IPS-18c (cell line): Measurements from ENCODE around the gene PBX3.
"Not testable (repeated sequence)": the region's sequence is repeated elsewhere in the genome, so short reads cannot be mapped to it uniquely, and the experiment has no call there.

Source experiments
- H3K4me3 ChIP-seq: 2 replicates; pipeline ENCODE4 v1.7.0; 2013; ENCODE audit warnings: low read depth, mild to moderate bottlenecking, low read length, moderate library complexity; ENCODE audit not compliant: insufficient read depth
- H3K9me3 ChIP-seq: one replicate; pipeline ENCODE4 v1.6.1; 2013; ENCODE audit warnings: mild to moderate bottlenecking, low read length, moderate library complexity; ENCODE audit not compliant: control insufficient read depth, insufficient read depth

The PBX3 gene

GRCh38 chr9:125795970-125796596 lies 48.9 kb downstream of the PBX3 start:
- H3K4me3 ChIP-seq: no peak overlapping the region
- H3K9me3 ChIP-seq: no peaks in the 10 kb centered on the region

- H3K9me3 ChIP-seq: no peaks in the 10 kb centered on the region
- H3K4me3 ChIP-seq: no peak overlapping the region
These were observed 50.8 kb downstream of the PBX3 start for GRCh38 chr9:125797930-125798329.

GRCh38 chr9:125803526-125803925 lies 56.4 kb downstream of the PBX3 start:
- no peak overlapping the region for H3K4me3 ChIP-seq
- no peaks in the 10 kb centered on the region for H3K9me3 ChIP-seq

- Histone ChIP-seq H3K4me3 (no peak overlapping the region), H3K9me3 (no peaks in the 10 kb centered on the region)
These were observed 57.9 kb downstream of the PBX3 start for GRCh38 chr9:125805057-125805456.

- Histone ChIP-seq H3K9me3 (no peaks in the 10 kb centered on the region), H3K4me3 (no peak overlapping the region)
These were observed 58.4 kb downstream of the PBX3 start for GRCh38 chr9:125805586-125805985.

GRCh38 chr9:125807079-125807478 lies 59.9 kb downstream of the PBX3 start:
- no peaks in the 10 kb centered on the region for H3K9me3 ChIP-seq
- H3K4me3 ChIP-seq: no peak overlapping the region

GRCh38 chr9:125810161-125810560 lies 63.0 kb downstream of the PBX3 start:
- Histone ChIP-seq H3K4me3 (no peak overlapping the region), H3K9me3 (no peaks in the 10 kb centered on the region)

GRCh38 chr9:125811002-125811401 lies 63.8 kb downstream of the PBX3 start:
- no peak overlapping the region for H3K4me3 ChIP-seq
- no peaks in the 10 kb centered on the region for H3K9me3 ChIP-seq

GRCh38 chr9:125812403-125812802 lies 65.2 kb downstream of the PBX3 start:
- no peak overlapping the region for H3K4me3 ChIP-seq

GRCh38 chr9:125815568-125815967 lies 68.4 kb downstream of the PBX3 start:
- Histone ChIP-seq H3K9me3 (no peaks in the 10 kb centered on the region), H3K4me3 (no peak overlapping the region)

More at GRCh38 chr9:125812403-125812802, 65.2 kb downstream of the PBX3 start:
- no peaks in the 10 kb centered on the region for H3K9me3 ChIP-seq

- Histone ChIP-seq H3K4me3 (no peak overlapping the region), H3K9me3 (no peaks in the 10 kb centered on the region)
These were observed 69.1 kb downstream of the PBX3 start for GRCh38 chr9:125816321-125816720.

- Histone ChIP-seq H3K4me3 (no peak overlapping the region), H3K9me3 (no peaks in the 10 kb centered on the region)
These were observed 73.1 kb downstream of the PBX3 start for GRCh38 chr9:125820100-125820804.

GRCh38 chr9:125821078-125821477 lies 73.9 kb downstream of the PBX3 start:
- H3K4me3 ChIP-seq: no peak overlapping the region

GRCh38 chr9:125822160-125822559 lies 75.0 kb downstream of the PBX3 start:
- no peak overlapping the region for H3K4me3 ChIP-seq
- H3K9me3 ChIP-seq: no peaks in the 10 kb centered on the region

More at GRCh38 chr9:125821078-125821477, 73.9 kb downstream of the PBX3 start:
- H3K9me3 ChIP-seq: no peaks in the 10 kb centered on the region

- no peak overlapping the region for H3K4me3 ChIP-seq
These were observed 75.7 kb downstream of the PBX3 start for GRCh38 chr9:125822902-125823301.

GRCh38 chr9:125823874-125824406 lies 76.8 kb downstream of the PBX3 start:
- not testable (repeated sequence) for H3K4me3 ChIP-seq, H3K9me3 ChIP-seq

More at GRCh38 chr9:125822902-125823301, 75.7 kb downstream of the PBX3 start:
- H3K9me3 ChIP-seq: no peaks in the 10 kb centered on the region

- Histone ChIP-seq H3K9me3 (no peaks in the 10 kb centered on the region), H3K4me3 (no peak overlapping the region)
These were observed 78.6 kb downstream of the PBX3 start for GRCh38 chr9:125825762-125826161.

- Histone ChIP-seq H3K4me3 (no peak overlapping the region), H3K9me3 (no peaks in the 10 kb centered on the region)
These were observed 79.7 kb downstream of the PBX3 start for GRCh38 chr9:125826850-125827249.
